Left lobe of liver (tissue), 2 donors: Measurements from ENCODE around the gene IFNLR1. TPM values are rescaled to one million over a fixed set of nuclear protein-coding genes. Genes with fewer than 3 reads are reported as not detected.

Source experiments
- ATAC-seq: fragments of 200-7000 bp; cut with Tn5 transposase; one replicate; pipeline ENCODE4 v1.9.1; 2020; ENCODE audit warnings: mild to moderate bottlenecking, moderate library complexity
- DNase-seq: peaks from one replicate; pipeline ENCODE4 v3.0.0-alpha.2; 2020; ENCODE audit warnings: low spot score
- total RNA-seq: library from RNA; stranded (reverse); gene quantifications from one replicate; pipeline ENCODE4 v1.2.1, GENCODE V29; 2021
- donor health status: DM: no; HTN: no; CAD: no; lungs with moderate emphysema.
- donor health status: DM: no; HTN: yes; CAD: no.

IFNLR1 gene
- total RNA-seq, 1 donor from 2014 or later: 4.5 TPM

GRCh38 chr1:24206516-24207394, 19.7 kb upstream of the IFNLR1 start:
- ATAC-seq (peak; percentile 69), DNase-seq (peak; percentile 69)

- peak; percentile 16 for ATAC-seq
- no peak for DNase-seq
These were observed 19.0 kb upstream of the IFNLR1 start for GRCh38 chr1:24206083-24206464.

- ATAC-seq (no peak), DNase-seq (no peak)
These were observed 18.4 kb upstream of the IFNLR1 start for GRCh38 chr1:24205345-24206082.

GRCh38 chr1:24204116-24204515, 17.0 kb upstream of the IFNLR1 start:
- no peak for ATAC-seq
- no peak for DNase-seq

DNA sequence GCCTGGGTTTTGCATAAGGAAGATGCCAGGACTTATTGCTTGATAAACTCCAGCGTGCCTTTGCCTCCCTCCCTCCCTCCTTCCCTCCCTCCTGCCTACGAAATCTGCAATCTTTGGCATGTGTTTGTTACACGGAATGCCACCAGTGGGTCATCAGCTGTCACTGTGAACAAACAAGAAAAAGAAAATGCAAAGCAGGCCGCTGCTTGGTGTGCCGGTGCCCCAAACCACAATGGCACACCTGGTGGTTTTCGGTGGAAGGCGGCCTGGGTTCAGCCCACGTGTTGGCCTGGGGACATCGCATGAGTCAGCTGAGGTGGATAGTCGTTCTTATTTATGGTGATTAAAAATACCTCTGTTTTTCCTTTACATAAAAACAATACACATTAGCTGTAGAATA, 16.3 kb upstream of the IFNLR1 start:
- no peak for DNase-seq
- no peak for ATAC-seq

DNA sequence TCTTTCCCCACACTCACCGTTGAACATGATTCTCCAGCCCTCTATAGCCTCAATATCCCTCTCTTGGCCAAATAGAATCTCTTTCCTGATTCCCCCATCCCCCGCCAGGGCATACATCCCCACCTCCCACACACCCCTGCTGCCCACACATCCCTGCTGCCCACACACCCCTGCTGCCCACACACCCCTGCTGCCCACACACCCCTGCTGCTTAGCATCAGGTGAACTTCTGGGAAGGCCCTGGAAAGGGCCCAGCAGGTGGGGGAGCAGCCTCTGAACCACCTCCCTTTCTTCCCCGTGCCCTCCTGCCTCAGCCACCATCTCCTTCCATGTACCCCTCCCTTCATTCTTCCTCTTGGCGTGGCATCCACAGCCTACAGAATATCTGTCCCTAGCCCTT, 15.9 kb upstream of the IFNLR1 start:
- ATAC-seq (no peak), DNase-seq (no peak)

- DNase-seq (no peak), ATAC-seq (no peak)
These were observed 15.5 kb upstream of the IFNLR1 start for GRCh38 chr1:24202556-24202955.

DNA sequence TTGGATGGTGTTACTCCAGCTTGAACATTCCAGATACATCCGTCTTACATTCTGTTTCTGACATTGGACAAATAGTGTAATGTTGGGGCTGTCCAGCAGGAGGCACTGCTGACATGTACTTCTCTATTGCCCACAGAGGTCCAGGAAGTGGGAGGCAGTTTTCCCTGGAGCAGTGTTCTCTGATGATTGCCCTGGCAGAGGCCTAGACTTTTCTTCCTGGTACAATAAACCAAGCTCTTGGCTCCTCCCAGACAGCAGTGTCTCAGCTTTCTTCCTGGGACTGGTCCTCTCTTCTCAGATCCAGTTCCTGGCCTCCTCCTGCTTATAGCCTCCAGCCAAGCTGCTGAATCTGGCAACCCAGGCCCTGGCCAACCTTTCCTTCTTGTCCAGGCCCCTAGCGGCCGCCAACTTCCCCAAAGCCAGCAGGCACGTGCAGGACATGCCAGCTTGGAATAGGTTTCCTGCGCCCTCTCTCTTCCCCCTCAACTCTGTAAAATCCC, 14.9 kb upstream of the IFNLR1 start:
- ATAC-seq (peak; percentile 92), DNase-seq (peak; percentile 83)

GRCh38 chr1:24199291-24199900, 12.3 kb upstream of the IFNLR1 start:
- ATAC-seq: peak; percentile 75
- no peak for DNase-seq

DNA sequence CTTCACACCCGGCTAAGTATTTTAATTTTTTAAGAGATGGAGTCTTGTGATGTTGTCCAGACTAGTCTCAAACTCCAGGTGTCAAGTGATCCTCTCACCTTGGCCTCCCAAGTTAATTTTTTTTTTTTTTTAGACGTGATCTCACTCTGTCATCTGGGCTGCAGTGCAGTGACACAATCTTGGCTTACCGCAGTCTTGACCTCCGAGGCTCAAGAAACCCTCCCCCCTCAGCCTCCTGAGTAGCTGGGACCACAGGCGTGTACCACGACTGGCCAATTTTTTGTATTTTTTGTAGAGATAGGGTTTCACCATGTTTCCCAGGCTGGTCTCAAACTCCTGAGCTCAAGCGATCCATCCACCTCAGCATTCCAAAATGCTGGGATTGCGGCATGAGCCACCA, 11.7 kb upstream of the IFNLR1 start:
- ATAC-seq (no peak), DNase-seq (no peak)

GRCh38 chr1:24195874-24196273, 8.8 kb upstream of the IFNLR1 start:
- ATAC-seq (no peak), DNase-seq (no peak)

DNA sequence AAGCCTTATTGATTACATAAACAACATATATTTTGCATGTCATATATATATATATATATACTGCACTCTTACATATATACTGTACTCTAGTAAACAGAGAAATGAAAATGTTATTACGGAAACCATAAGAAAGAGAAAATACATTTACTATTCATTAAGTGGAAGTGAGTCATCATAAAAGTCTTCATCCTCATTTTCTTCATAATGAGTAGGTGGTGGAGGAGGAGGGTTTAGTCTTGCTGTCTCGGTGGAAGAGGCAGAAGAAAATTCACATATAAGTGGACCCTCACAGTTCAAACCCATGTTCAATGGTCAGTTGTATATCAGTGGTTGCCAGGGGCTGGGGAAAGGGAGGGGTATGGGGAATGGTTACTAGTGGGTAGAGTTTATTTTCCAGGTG, 8.0 kb upstream of the IFNLR1 start:
- ATAC-seq: no peak
- no peak for DNase-seq

- ATAC-seq (no peak), DNase-seq (no peak)
These were observed 6.0 kb upstream of the IFNLR1 start for GRCh38 chr1:24193046-24193445.

- DNase-seq (no peak), ATAC-seq (no peak)
These were observed 4.8 kb upstream of the IFNLR1 start for GRCh38 chr1:24191860-24192259.

- no peak for ATAC-seq
- DNase-seq: no peak
These were observed 3.9 kb upstream of the IFNLR1 start for GRCh38 chr1:24190983-24191461.

DNA sequence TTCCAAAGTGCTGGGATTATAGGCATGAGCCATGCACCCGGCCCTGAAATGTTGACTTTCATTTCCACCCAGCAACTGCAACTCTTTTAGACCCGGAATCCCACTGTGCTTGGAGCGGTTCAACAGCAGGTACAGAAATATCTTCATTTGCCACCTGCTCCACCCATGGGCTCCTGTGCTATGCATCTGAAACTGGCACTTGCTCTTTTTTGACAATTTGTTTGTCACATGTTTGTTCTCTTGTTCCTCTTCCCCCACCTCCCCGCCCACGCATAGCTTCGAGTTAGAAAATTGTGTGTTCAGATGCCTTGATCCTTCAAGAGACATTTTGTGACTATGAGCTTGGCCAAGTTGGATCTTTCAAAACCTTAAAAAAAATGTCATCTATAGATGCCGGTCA, 2.4 kb upstream of the IFNLR1 start:
- no peak for ATAC-seq

GRCh38 chr1:24186711-24186992, 437 bp downstream of the IFNLR1 start:
- ATAC-seq (no peak), DNase-seq (no peak)

More for the DNA sequence above, 2.4 kb upstream of the IFNLR1 start:
- no peak for DNase-seq

DNA sequence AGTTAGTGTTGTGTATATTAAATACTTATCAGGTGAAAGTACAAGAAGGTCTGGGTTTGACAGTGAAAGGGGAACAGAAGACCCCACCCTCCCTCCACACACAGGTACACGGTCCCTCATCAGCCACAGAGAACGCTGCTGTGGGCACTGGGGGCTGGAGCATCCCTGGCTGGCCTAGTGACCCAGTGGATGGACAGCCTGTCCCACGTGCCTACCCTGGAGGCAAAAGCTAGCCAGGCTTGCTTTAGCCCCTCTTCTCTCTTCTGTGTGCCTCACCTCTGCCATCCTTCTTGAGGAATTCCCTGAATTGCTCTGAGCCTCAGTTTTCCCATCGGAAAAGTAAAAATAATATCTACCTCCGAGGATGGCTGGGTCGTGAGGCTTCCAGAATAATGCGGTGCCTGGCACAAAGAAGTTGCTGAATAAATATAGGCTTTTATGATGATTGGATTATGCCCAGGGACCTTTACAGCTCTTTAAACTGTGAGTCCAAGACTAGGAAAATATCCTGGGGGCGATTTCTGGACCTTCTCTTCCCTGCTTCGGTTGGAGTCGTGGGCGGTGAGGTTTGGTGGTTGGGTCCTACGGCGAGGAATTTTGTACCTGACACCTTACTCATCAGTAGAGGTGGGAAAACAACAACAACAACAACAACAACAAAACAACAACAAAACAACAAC, 918 bp downstream of the IFNLR1 start:
- no peak for ATAC-seq
- DNase-seq: no peak

DNA sequence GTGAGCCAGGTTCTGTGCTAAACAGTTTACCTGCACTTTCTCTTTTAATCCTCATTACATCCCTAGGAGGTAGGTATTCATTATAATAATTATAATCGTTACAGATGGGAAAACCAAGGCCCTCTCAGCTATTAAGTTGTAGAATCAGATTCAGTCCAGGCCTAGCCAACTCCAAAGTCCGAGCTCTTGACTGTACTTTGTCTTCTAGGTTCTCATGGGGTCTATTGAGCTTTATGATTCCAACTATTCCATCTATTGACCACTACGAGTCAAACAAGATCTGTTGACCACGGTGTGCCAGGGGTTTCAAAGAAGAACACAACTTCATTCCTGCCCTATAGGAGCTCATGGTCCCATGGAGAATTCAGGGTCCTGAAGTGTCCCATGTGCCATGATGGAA, 2.0 kb downstream of the IFNLR1 start:
- DNase-seq (no peak), ATAC-seq (no peak)

GRCh38 chr1:24182061-24182460, 5.0 kb downstream of the IFNLR1 start:
- DNase-seq: no peak
- ATAC-seq: peak; percentile 11

GRCh38 chr1:24181619-24182018, 5.5 kb downstream of the IFNLR1 start:
- DNase-seq (peak; percentile 71), ATAC-seq (peak; percentile 74)
